Measurements from ENCODE around the gene GPANK1. TPM values are rescaled to one million over a fixed set of nuclear protein-coding genes. Genes with fewer than 3 reads are reported as not detected.

Gene GPANK1
- total and polyA plus RNA-seq, 9 of the 15 experiments (the other 6 are each of a cell fraction or from before 2014, with no cell fraction given), result 32.2 to 111 (median 46.3) TPM

- TF ChIP-seq SUPT5H (IDR thresholded peaks at IDR 0.05) (peak; percentile 91; the same call in 1 of the 2 replicates), FOXJ2 (tag; IDR thresholded peaks at IDR 0.05) (peak; percentile 95), E2F4 (CRISPR knock-in tag; IDR thresholded peaks at IDR 0.05; ENCODE audit: low read depth) (peak; percentile 91), ZNF184 (CRISPR knock-in tag; IDR thresholded peaks at IDR 0.05) (no peak), ZNF12 (CRISPR knock-in tag; IDR thresholded peaks at IDR 0.05) (peak; percentile 90), BHLHE40 (IDR thresholded peaks at IDR 0.05; ENCODE audit: low read length) (peak; percentile 86), SMC3 (conservative IDR thresholded peaks at IDR 0.05; ENCODE audit: insufficient read depth, low read depth, low read length) (peak; percentile 23; the same call in 1 of the 2 replicates), SP2 (IDR thresholded peaks at IDR 0.05; ENCODE audit: extremely low read depth, low read depth, low read length, poor library complexity, severe bottlenecking) (no peak), MTA3 (IDR thresholded peaks at IDR 0.05; ENCODE audit: borderline replicate concordance) (peak; percentile 86), NRF1 (conservative IDR thresholded peaks at IDR 0.05 in 1 of 2, IDR thresholded peaks at IDR 0.05 in 1 of 2) (peak; percentile 98 to 99), BRD9 (IDR thresholded peaks at IDR 0.05; ENCODE audit: low read depth, partially characterized antibody) (peak; percentile 32), ZFP30 (CRISPR knock-in tag; IDR thresholded peaks at IDR 0.05; ENCODE audit: borderline replicate concordance) (no peak)
- TF ChIP-seq, protein P1, sequence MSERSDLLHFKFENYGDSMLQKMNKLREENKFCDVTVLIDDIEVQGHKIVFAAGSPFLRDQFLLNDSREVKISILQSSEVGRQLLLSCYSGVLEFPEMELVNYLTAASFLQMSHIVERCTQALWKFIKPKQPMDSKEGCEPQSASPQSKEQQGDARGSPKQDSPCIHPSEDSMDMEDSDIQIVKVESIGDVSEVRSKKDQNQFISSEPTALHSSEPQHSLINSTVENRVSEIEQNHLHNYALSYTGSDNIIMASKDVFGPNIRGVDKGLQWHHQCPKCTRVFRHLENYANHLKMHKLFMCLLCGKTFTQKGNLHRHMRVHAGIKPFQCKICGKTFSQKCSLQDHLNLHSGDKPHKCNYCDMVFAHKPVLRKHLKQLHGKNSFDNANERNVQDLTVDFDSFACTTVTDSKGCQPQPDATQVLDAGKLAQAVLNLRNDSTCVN (CRISPR knock-in tag; IDR thresholded peaks at IDR 0.05), result peak; percentile 70; the same call in 1 of the 2 replicates
- TF ChIP-seq, protein P2, sequence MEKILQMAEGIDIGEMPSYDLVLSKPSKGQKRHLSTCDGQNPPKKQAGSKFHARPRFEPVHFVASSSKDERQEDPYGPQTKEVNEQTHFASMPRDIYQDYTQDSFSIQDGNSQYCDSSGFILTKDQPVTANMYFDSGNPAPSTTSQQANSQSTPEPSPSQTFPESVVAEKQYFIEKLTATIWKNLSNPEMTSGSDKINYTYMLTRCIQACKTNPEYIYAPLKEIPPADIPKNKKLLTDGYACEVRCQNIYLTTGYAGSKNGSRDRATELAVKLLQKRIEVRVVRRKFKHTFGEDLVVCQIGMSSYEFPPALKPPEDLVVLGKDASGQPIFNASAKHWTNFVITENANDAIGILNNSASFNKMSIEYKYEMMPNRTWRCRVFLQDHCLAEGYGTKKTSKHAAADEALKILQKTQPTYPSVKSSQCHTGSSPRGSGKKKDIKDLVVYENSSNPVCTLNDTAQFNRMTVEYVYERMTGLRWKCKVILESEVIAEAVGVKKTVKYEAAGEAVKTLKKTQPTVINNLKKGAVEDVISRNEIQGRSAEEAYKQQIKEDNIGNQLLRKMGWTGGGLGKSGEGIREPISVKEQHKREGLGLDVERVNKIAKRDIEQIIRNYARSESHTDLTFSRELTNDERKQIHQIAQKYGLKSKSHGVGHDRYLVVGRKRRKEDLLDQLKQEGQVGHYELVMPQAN (IDR thresholded peaks at IDR 0.05; ENCODE audit: borderline replicate concordance), result peak; percentile 39; the same call in 1 of the 2 replicates
- TF ChIP-seq, protein P3, sequence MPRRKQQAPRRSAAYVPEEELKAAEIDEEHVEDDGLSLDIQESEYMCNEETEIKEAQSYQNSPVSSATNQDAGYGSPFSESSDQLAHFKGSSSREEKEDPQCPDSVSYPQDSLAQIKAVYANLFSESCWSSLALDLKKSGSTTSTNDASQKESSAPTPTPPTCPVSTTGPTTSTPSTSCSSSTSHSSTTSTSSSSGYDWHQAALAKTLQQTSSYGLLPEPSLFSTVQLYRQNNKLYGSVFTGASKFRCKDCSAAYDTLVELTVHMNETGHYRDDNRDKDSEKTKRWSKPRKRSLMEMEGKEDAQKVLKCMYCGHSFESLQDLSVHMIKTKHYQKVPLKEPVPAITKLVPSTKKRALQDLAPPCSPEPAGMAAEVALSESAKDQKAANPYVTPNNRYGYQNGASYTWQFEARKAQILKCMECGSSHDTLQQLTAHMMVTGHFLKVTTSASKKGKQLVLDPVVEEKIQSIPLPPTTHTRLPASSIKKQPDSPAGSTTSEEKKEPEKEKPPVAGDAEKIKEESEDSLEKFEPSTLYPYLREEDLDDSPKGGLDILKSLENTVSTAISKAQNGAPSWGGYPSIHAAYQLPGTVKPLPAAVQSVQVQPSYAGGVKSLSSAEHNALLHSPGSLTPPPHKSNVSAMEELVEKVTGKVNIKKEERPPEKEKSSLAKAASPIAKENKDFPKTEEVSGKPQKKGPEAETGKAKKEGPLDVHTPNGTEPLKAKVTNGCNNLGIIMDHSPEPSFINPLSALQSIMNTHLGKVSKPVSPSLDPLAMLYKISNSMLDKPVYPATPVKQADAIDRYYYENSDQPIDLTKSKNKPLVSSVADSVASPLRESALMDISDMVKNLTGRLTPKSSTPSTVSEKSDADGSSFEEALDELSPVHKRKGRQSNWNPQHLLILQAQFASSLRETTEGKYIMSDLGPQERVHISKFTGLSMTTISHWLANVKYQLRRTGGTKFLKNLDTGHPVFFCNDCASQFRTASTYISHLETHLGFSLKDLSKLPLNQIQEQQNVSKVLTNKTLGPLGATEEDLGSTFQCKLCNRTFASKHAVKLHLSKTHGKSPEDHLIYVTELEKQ (CRISPR knock-in tag; IDR thresholded peaks at IDR 0.05), result 0 out of 2 replicates have a peak, but pooled peaks have one; percentile 0
- TF ChIP-seq, protein P4, sequence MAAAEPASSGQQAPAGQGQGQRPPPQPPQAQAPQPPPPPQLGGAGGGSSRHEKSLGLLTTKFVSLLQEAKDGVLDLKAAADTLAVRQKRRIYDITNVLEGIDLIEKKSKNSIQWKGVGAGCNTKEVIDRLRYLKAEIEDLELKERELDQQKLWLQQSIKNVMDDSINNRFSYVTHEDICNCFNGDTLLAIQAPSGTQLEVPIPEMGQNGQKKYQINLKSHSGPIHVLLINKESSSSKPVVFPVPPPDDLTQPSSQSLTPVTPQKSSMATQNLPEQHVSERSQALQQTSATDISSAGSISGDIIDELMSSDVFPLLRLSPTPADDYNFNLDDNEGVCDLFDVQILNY (CRISPR knock-in tag; IDR thresholded peaks at IDR 0.05), result no peak; the same call in none of the 2 replicates
- TF ChIP-seq, protein P5, sequence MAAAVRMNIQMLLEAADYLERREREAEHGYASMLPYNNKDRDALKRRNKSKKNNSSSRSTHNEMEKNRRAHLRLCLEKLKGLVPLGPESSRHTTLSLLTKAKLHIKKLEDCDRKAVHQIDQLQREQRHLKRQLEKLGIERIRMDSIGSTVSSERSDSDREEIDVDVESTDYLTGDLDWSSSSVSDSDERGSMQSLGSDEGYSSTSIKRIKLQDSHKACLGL (CRISPR knock-in tag; IDR thresholded peaks at IDR 0.05; ENCODE audit: borderline replicate concordance, poor library complexity, severe bottlenecking), result peak; percentile 32
Observed at GRCh38 chr6:31664790-31665500, at the start of gene GPANK1 (continued).
